ENCODE data around the gene NECAB3.

The NECAB3 gene

DNA sequence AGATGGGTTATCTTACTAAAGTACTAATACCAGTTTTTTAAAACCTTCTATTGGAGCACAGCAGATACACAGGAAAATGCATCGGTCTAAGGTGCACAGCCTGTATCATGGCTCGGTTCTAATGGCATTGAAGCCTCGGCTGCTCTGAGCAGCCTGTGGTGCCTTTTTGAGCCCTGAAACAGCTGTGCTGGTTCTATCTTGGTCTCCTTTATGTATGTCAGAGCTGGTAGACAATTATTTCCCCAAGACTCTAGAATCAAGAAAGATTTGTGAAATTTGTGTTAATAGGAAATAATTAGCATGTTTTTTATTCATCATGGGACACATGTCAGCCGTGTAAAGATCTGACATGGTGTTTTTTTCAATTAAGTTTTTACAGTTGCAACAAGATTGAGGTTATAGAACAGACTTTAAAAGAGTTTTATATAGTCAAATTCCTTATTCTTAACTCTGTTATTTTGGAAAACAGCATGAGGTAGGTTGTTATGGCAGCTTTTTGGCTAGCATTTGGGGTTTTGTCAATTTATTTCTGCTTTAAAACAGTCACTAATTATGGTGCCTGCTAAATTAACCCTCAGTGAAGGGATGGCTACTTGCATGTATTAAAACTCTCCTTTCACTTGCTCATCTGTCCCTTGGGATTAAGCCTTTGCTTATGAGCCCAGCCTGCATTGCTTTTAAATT lies 52.4 kb downstream of the NECAB3 start:
- DNase-seq (ENCODE audit: low spot score): no peak

DNA sequence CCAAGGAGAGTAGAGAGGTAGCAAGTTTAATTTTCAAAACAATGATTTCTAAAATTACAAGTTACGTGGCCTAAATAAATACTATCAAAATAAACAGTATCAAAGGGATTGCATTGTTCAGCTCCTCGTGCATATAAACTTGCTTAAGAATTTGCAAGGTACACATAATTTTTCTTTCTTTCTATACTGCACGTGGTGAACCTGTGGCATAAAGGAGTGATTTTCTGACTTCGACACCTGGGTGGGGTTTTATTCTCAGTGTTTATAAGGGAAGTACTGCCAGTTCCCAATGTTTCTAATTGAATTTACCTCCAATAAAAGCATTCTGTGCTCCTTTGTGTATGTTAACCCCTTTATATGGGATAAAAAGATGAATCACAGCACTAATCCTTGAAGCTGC lies 62.2 kb downstream of the NECAB3 start:
- no peak for DNase-seq (ENCODE audit: low spot score)

DNA sequence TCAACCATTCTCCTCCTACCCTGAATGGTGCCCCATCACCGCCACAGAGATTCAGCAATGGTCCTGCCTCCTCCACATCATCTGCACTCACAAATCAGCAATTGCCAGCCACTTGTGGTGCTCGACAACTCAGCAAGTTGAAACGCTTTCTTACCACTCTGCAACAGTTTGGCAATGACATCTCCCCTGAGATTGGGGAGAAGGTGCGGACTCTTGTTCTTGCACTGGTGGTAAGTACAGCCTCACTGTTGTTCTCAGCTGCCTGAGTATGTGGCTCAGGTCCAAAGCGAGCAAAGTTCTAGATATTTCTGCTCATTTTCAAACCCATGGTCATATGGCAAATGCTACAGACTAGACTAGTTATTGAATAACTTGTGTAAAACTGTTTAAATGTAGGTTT lies 63.1 kb downstream of the NECAB3 start:
- no peak for DNase-seq (ENCODE audit: low spot score)

DNA sequence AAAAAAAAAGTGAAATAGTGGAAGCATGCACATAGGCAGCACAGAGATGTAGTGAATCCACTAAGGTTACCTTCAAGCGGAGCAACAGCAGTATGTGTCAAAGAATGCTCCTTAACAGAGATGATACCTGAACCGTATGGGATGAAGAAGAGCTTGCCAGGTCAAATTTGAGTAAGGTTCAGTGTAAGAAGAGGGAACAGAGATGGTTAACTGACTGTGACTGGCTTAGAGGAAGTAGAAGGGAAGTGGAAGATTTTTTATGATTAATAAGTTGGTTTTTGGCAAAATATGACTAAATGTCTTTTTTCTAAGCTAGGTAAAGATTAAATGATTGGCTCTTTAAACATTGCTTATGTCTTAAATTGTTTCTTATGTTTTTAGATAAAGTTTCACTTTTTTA lies 64.7 kb downstream of the NECAB3 start:
- no peak for DNase-seq (ENCODE audit: low spot score)

Measured in globus pallidus (tissue), 1 donor.